EL (cell line): Measurements from ENCODE around the gene ADGRB3.
"Not testable (repeated sequence)": the region's sequence is repeated elsewhere in the genome, so short reads cannot be mapped to it uniquely, and the experiment has no call there.

Source experiments
- DNase-seq: peaks from one replicate; pipeline ENCODE4 v3.0.0-alpha.2; 2016

ADGRB3 gene

DNA sequence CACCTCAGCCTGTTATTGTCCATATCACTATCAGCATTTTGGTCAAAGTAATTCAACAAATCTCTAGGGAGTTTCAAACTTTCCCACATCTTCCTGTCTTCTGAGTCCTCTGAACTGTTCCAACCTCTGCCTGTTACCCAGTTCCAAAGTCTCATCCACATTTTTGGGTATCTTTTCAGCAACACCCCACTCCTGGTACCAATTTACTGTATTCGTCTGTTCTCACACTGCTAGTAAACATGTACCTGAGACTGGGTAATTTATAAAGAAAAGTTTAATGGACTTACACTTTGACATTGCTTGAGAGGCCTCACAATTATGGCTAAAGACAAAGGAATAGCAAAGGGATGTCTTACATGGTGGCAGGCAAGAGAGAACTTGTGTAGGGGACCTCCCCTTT lies 224.2 kb downstream of the ADGRB3 start:
- no peak for DNase-seq

DNA sequence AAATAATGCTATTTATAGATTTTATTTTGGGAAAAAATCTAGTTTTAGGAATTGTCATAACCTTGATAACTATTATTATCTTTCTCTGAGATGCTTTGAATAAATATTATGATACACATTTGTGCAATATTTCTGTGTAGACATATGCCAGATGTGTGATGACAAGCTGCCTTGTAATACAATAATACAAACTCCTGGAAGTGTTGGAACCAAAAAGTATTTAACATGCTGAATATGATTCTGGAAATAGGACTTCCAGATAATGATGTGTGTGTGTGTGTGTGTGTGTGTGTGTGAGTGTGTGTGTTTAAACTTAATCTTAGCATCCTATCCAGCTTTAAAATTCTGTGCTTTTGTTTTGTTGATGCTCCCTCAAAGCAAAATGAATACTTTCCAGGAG lies 233.6 kb downstream of the ADGRB3 start:
- DNase-seq = no peak

DNA sequence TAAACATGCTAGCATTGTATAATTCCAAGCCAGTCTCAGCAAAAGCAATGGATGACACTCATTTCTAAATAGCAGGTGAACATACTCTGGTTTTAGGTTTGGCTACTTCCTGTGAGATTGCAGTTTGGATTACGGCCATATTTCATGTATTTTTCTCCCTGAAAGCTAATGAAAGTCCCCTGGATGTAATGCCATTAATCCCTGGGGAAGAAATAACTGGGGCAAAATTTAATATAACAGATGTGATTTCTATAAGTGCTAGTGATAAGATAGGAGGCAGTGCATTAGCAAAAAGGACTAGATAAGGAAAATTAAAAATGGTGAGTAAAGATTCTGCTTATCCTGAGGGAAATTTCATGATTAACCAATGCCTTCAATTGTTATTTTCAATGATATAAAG lies 238.2 kb downstream of the ADGRB3 start:
- no peak for DNase-seq

DNA sequence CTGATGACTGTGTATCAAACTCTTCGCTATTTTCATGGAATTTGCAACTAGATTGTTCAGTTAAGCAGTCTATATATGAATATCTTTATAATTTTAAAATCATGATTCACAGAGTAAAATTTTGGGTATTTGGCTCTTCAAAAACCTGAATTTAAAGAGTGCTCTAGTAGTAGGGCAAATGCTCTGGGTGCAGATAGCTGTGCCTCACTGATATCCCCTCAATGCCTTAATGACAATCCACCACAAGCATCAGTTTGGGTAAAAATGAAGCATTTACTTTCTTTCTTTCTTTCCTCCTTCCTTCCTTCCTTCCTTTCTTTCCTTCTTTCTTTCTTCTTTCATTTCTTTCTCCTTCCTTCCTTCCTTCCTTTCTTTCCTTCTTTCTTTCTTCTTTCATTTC lies 239.7 kb downstream of the ADGRB3 start:
- no peak for DNase-seq

DNA sequence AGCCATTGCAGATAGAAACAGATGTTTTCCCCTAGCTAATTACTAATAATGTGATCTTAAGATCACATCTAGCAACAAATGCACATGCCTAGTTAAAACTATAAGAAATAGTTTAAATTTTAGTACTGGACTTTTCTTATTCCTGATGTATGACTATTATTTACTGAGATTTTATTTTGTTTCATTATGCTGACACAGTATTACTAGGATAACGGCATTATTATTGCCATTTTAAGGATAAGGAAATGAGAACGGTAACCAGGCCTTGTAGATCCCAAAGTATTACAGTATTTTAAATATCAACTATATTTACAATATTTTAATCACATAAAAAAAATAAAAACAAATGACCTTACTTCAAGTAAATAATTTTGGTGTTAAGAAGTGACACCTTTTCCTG lies 240.3 kb downstream of the ADGRB3 start:
- DNase-seq = no peak

DNA sequence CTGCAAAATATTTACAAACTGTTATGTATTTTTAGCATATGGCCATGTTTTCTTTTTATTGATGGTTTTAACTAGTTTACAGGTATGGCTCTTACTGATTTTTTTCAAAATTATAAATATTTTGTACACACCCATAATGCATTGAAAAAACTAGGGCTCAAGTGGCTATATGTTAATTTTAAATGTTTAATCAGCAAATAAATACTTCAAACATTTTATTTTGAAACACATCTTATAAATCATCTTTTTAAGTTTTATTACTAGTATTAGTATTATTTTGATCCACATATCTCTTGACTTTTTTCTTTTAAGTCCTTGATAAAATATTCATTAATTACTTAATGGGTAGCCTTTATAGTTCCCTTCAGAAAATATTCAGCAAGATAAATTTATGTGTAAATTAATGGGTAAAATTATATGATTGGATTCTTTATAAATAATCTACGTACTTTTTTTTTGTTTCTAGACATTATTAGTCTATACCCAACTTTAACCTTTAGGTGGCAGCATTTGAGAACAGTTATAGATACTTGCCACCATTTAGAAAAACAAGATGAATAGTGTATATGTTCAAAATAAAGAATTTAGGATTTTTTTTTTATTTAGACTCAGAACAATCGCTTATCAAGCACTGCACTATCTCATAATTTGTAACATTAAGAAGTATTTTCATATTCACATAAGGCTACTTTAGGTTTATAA lies 241.9 kb downstream of the ADGRB3 start:
- peak; percentile 3 for DNase-seq

DNA sequence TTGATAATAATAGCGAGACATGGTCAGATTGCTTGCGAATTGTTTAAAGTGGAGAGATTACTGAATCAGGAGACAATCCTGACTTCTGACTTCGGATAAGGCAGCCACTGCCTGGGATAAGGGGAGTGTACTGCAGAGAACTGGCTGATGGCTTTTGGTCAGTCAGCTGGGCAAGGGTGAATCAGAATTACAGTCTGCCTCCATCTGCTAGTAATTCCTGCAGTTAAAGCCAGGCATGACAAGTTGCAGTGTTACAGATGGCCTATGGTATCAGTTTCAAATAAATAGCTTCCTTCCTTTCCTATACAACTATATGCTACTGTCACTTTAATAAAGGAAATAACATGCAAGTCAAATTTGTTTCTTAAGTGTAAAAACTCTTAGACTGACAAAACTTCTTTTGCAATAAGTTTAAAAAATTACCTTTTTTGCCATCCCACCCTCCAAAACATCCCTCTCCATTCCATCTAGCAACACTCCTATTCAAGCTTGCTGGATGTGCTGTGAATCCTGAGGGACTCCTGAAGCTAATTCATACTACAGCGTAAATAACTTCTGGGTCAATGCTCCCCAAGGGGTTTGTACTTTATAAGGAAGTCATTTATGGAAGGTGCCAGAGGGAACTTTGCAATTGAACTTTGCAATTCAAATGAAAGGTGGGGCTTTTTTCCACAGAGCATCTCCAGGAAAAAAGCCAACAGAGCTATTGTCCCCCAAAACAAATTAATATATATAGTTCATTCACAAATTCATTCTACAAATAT lies 245.2 kb downstream of the ADGRB3 start:
- DNase-seq = no peak

DNA sequence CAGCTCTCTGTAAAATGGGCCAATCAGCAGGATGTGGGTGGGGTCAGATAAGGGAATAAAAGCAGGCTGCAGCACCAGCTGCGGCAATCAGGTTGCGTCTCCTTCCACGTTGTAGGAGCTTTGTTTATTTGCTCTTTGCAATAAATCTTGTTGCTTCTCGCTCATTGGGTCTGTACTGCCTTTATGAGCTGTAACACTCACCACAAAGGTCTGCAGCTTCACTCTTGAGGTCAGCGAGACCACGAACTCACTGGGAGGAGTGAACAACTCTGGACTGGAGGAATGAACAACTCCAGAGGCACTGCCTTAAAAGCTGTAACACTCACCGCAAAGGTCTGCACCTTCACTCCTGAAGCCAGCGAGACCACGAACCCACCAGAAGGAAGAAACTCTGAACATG lies 248.2 kb downstream of the ADGRB3 start:
- not testable (repeated sequence) for DNase-seq

DNA sequence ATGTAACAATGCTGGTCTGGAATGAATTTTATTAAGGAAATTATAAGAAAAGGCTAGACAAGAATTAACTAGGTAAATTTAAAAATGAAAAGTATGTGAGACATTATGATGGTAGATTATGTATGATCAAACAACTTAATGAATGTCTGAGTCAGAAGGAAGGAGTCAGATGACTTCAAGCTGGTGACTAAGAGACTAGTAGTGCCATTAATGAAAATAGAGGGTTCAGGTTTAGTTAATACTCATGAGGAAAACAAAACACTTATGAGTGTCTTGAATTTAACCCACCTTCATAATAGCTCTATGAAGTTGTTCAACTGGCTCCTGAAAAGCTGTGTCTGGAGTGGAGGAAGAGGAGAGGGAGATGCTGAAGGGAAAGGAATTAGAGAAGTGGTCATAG lies 256.3 kb downstream of the ADGRB3 start:
- no peak for DNase-seq

DNA sequence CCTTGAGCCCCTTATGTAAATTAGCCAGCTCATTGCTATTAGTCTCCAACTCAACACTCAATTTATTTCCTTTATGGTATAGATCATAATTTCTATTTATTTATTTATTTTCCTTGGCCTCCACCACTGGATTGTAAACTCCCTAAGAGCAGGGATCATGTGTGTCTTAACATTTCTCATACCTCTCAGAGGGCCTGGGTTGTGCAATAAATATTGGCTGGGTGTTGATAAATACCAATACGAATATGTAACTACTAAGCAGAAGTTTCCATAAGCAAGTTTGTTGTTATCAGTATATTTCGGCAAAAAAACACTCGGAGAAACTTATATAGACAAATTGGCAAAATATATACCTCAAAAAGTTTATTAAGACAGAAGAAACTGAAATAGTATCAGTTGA lies 257.4 kb downstream of the ADGRB3 start:
- no peak for DNase-seq

DNA sequence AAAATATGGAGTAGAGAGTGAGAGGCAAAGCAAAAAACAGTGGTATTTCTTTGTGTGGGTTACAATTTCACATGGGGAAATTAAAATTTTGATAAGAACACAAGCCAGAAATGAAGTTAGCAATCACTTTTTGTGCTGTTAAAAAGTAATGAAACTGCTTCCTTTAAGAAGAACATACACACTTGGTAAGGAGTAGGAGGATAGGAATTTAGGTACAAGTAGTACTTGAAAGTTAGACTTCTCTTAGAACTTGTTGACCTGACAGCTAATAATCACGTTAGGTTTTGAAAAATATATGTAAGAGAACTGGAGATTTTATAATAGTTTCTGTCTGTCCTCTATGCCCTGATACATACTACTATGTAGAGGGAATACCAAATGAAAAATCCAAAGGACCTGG lies 260.8 kb downstream of the ADGRB3 start:
- no peak for DNase-seq

DNA sequence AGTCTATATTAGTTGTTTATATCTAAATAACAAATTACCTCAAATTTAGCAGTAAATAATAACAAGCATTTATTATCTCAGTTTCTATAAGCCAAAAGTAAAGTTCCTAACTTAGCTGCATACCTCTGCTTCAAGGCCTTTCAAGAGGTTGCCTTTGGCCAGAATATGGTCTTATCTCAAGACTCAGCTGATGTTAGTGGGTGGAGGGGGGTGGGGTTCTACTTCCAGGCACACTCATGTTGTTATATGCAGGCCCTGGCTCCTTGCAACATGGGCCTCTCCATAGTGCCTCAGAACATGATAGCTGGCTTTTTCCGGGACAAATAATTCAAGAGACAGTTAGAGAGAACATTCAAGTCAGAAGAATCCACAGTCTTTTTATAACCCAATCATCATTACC lies 266.0 kb downstream of the ADGRB3 start:
- DNase-seq = no peak

DNA sequence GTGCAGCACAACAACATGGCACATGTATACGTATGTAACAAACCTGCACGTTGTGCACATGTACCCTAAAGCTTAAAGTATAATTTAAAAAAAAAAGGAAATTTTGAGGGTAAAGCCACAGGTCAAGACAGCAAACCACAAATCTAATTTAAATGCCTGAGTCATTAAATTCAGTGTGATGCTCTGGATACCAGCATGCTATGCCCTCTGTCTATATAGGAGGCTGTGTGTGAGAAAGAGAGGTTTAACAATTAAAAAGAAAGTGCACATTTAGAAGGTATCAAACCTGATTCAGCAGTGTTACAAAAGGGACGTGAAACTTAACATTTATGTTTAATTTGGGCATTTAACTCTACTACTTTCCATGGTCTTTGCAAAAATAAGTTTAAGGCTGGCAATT lies 276.3 kb downstream of the ADGRB3 start:
- DNase-seq = no peak

DNA sequence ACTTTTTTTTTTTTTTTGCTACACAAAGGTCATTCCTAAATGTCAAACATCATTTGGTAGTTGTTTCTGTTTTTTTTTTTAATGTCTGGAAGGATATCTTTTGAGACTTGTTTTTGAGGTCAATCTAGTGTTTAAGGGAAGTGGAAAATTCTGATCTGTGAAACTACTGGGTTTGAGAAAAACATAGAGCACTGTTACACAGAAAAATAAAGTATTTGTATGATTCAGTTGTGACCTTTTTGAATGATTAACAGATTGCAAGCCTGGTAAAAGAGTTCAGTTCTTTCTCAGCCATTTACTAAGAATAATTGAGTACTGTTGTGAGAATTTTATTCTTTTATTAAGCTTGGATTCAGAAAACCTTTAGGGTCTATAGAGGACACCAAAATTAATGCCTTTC lies 276.7 kb downstream of the ADGRB3 start:
- no peak for DNase-seq

DNA sequence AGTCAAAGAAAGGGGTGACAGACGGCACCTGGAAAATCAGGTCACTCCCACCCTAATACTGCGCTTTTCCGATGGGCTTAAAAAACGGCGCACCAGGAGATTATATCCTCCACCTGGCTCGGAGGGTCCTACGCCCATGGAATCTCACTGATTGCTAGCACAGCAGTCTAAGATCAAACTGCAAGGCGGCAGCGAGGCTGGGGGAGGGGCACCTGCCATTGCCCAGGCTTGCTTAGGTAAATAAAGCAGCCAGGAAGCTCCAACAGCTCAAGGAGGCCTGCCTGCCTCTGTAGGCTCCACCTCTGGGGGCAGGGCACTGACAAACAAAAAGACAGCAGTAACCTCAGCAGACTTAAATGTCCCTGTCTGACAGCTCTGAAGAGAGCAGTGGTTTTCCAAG lies 277.7 kb downstream of the ADGRB3 start:
- not testable (repeated sequence) for DNase-seq

DNA sequence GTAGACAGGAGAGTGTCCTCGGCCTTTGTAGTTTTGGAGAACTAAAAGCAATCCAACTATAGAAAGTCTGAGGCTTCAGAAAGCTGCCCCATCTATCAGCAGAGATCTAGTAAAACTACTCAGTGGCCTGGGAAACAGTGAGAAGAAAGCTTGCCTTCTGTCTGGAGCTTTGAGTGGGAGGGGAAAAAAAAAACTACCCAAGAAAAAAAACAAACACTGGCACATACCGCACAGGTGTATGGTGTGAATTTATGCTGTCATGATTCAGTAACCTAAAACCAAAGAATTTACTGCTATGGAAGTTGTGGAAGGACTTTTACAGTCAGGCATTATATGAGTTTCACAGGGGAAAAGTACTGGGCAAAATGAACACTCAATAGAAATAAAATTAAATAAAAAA lies 280.5 kb downstream of the ADGRB3 start:
- no peak for DNase-seq

DNA sequence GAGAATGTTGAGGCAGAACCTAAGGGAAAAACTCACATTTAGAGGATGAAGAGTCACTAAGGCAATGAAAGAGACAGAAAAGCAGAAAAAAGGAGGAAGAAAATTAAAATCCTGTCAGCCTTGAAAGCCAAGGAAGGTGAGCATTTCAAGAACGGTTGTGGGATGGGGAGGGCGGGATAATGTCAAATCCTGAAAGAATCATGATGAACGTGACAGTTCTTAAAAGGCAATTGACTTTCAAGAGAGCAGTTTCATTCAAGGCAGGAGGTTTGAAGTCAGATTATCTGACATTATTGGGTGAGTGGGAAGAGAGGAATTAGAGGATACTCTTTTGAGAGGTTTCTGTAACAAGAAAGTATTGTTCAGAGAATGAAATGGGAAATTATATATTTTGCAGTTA lies 284.5 kb downstream of the ADGRB3 start:
- no peak for DNase-seq

DNA sequence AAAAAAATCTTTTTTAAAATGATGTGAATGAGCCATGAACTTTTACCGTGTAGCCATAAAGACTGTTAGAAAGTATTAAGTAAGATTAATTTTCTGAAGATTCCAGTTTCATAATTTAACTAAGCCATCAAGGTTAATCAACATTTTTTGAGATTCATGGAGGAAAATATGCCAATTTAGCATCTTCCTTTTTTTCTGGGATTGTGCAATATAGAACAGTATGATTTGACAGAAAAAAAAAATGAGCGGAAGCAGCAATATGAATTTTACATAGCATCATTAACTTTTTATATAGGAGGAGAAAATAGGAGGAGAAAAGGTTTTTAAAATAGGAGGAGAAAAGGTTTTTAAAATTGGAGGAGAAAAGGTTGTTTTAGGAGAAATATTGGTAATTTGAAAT lies 306.3 kb downstream of the ADGRB3 start:
- DNase-seq = no peak

DNA sequence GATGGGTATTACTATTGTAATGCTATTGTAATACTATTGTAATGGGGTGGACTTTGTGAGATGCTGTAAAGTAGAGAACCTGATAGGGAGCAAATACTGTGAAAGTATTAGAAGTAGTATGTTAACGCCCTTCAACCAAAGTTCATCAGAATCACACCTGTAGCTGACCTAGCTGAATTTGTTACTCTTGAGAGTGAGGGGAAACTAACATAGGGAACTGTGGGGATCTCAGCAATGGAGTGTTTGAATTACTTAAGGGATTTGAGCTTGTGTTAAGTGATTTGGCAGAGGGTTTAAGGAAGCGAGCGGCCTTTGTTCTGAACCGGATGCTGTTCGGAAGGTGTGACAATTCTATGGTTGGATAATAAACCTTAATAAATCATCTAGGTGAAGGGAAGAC lies 312.6 kb downstream of the ADGRB3 start:
- DNase-seq = no peak

DNA sequence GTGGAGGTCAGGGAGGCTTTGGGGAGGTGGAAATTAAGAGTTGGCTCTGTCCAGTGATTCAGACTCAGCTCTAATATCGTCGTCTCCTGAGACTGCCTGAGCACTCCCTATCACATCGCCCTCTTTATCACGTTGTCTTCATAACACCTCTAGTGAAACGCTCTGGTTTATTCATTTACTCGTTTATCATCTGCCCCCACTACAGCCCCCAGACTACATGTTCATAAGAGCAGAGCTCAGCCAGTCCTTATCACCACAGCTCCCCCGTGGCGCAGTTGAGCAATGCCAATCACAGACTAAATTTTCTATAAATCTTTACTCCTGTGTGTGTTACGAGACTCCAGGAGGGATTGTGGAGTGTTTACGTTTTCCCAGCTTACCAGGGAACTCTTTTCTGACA lies 316.2 kb downstream of the ADGRB3 start:
- DNase-seq = no peak

DNA sequence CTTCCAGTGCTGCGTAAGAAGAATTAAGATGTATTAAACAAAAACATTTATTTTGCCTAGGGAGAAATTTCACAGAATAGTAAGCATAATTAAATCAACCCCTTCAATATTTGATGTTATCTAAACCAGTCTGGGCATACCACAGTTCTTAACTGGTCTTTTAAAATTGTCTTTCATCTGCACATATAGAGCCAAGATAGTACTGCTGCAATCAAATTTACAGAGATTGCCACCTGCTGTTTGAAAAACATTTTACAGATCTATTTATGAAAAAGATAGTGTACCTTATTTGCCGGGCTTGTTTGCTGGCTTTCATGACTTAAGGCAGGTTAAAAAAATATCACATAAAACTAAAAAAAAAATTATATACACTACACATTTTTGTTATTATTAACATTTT lies 323.2 kb downstream of the ADGRB3 start:
- DNase-seq = no peak

DNA sequence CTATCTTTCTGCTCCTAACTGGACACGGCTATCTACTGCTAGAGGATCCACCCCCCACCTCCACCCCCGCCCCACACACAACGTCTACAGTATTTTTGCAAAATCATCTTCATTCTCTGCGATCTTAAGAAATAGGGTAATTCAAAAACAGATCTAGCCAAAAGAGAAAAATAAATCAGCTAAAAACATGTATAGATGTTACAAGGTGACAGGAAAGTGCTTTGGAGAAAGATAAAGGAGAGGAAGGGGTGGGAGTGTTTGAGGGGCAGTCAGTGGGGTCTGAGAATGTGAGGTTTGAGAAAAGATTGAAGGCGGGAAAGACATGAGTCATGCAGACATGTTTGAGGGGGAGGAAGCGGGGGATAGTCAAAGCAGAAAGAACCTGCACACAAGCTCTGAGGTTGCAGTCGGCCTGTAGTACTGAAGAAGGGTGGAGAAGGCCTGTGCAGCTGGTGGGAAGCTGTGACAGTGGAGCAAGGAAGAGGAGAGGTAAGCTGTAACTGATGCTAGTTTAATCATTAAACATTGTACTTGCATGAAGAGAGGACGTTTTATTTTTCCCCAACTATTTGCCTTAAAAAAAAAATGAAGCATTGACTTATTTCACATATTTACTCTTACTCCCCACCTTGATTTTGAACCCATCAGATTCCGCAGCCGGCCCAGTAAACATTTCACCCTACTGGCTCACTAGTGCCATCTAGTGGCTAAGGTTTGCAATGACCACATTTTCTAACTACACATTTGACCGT lies 332.6 kb downstream of the ADGRB3 start:
- DNase-seq = peak; percentile 44

DNA sequence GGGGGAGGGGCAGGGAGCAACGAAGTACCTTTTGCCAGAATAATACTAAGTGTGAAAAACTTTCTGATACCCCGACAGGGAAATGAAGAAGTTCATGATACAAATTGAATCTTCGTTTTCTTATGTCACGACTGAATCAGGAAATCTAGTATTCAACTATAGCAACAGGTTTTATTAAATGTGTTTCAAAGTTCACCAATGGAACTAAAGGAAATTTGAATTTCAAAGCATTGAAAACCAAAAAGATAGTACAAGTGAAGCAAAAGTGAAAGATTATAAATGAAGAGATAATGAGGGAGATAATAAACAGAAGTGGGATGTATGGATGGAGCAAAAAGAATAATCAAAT lies 333.2 kb downstream of the ADGRB3 start:
- no peak for DNase-seq

DNA sequence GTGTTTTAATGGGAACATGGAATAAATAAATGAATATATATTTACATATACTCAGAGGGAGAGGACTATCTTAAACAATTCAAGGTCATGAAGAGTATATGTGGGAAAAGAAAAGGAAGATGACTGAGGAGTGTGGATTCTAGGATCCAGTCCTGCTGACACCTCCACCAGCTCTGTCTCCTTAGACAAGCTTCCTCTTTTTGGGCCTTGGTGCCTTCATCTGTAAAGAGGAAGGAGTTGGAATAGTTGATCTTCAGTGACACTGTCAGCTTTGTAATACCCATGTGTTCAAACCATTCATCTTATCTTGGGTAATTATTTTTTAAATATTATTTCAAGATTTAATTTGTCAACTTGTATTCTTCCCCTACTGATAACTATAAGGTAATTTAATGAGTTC lies 338.0 kb downstream of the ADGRB3 start:
- no peak for DNase-seq
